Right lobe of liver (tissue), 6 donors: ENCODE measurements around the gene B4GALT5. TPM values are rescaled to one million over a fixed set of nuclear protein-coding genes. Genes with fewer than 3 reads are reported as not detected.
"Not testable (repeated sequence)": the region's sequence is repeated elsewhere in the genome, so short reads cannot be mapped to it uniquely, and the experiment has no call there.

Experiments
- ATAC-seq, 4 donors: fragments of 200-7000 bp; cut with Tn5 transposase; one replicate each; pipeline ENCODE4 v1.9.1; 2020; ENCODE audit warnings: mild to moderate bottlenecking in 4 of 4, moderate library complexity in 4 of 4
- DNase-seq, 3 donors: peaks; one replicate each; pipeline ENCODE4 v3.0.0-alpha.2; 2020
- H3K27ac ChIP-seq, 3 donors: fragments of 200-600 bp; one replicate each; pipeline ENCODE4 v1.8.0; 2022
- H3K27me3 ChIP-seq, 2 donors: fragments of 200-600 bp; one replicate each; pipeline ENCODE4 v1.8.0; 2022
- H3K36me3 ChIP-seq, 4 donors: fragments of 200-600 bp; sonication (generic) in 1 of 4; one replicate each; pipeline versions ENCODE4 v1.5.1 to v1.8.0; 2017 to 2022; ENCODE audit warnings: control low read depth in 1 of 4
- H3K4me1 ChIP-seq, 4 donors: fragments of 200-600 bp; sonication (generic) in 1 of 4; one replicate each; pipeline versions ENCODE4 v1.5.1 to v1.8.0; 2017 to 2022; ENCODE audit warnings: control low read depth in 1 of 4
- H3K4me3 ChIP-seq, 3 donors: fragments of 200-600 bp; one replicate each; pipeline ENCODE4 v1.8.0; 2022
- H3K9me3 ChIP-seq, 4 donors: fragments of 200-600 bp; sonication (generic) in 1 of 4; one replicate each; pipeline versions ENCODE4 v1.5.1 to v1.8.0; 2017 to 2022; ENCODE audit warnings: control low read depth in 1 of 4
- CTCF ChIP-seq, 4 donors: fragments of 200-600 bp in 3 of 4; fragments of 450-650 bp in 1 of 4; IDR thresholded peaks; one replicate each; pipeline versions ENCODE4 v1.5.1 to v1.8.0; 2016 to 2022; ENCODE audit warnings: antibody characterized with exemption in 4 of 4, mild to moderate bottlenecking in 2 of 4
- POLR2A ChIP-seq: fragments of 450-650 bp; IDR thresholded peaks from one replicate; pipeline ENCODE4 v1.6.1; 2017; ENCODE audit warnings: antibody characterized with exemption, mild to moderate bottlenecking
- whole genome bisulfite sequencing: methylation state at CpG from one replicate; pipeline ENCODE4 v1.1.6; 2018; ENCODE audit warnings: low coverage, low lambda C conversion rate; ENCODE audit not compliant: insufficient coverage; ENCODE audit errors: missing lambda C conversion rate; 5-methylcytosine and 5-hydroxymethylcytosine counted together
- intact Hi-C, 2 donors: fragments of 100-400 bp; cut with DNase I; formaldehyde crosslinking; loops; one replicate each; pipeline versions ENCODE4 v1.11.2 to v1.14.1; 2022
- total RNA-seq, 6 experiments: library from RNA; depleted of rRNA in 2 of 6; stranded (reverse); fragments of >200 nt in 2 of 6; fragmentation: NEBNext Ultra II Directional in 3 of 6; extraction: Animal tissue kit (Norgen Biotek cat#: 25700) in 3 of 6; gene quantifications; one replicate each; pipeline versions ENCODE4 v1.1.0 to v1.2.4, GENCODE V29; 2016 to 2023
- donor health status: DM: no; HTN: yes; CAD: no.
- donor health status: DM: no; HTN: no; CAD: no.
- donor health status: DM: no; HTN: no; CAD: no.
- donor health status: DM: no; HTN: yes; CAD: no.
- donor health status: DM: no; HTN: yes; CAD: no.

The B4GALT5 gene
- total RNA-seq, 6 experiments from 2014 or later: 9.5 to 32.6 (median 15.5) TPM

- peak overlapping the region in 2 of 3 donors; percentile 1 to 94 for H3K27ac ChIP-seq
- no peak for DNase-seq
- WGBS: 22% methylated on average over 3 of the region's 3 CpGs
- H3K36me3 ChIP-seq: no peaks in the 10 kb centered on the region
- peak overlapping the region; percentile 75 to 97 (median 92) for H3K4me3 ChIP-seq
- ATAC-seq: peak in 1 of 4 donors; percentile 7
- H3K27me3 ChIP-seq: no peaks in the 10 kb centered on the region
- no peaks in the 10 kb centered on the region for H3K9me3 ChIP-seq
- TF ChIP-seq POLR2A (no peak), CTCF (IDR thresholded peaks at IDR 0.05) (no peak)
- intact Hi-C loops: loop anchor here in 1 of 2 donors (10.0 kb wide), 1 partner anchor 53 kb away; no protein-coding TSS in a partner anchor
- H3K4me1 ChIP-seq: peaks cover 0 to 58% (median 15%) of the 10 kb centered on the region in 4 donors
These were observed 2.1 kb downstream of the B4GALT5 start for GRCh38 chr20:49711667-49711987.

- TF ChIP-seq POLR2A: no peak
- TF ChIP-seq CTCF (IDR thresholded peaks at IDR 0.05): no peak
- no peak for DNase-seq
- Histone ChIP-seq H3K36me3 (no peaks in the 10 kb centered on the region), H3K9me3 (no peaks in the 10 kb centered on the region), H3K4me3 (no peak overlapping the region), H3K4me1 (peaks cover 0 to 63% (median 16%) of the 10 kb centered on the region in 4 donors), H3K27ac (peak overlapping the region in 2 of 3 donors; percentile 1 to 94), H3K27me3 (no peaks in the 10 kb centered on the region)
- intact Hi-C loops: loop anchor here in 1 of 2 donors (10.0 kb wide), 1 partner anchor 54 kb away; no protein-coding TSS in a partner anchor
- ATAC-seq: no peak
- 33% methylated on average over 3 of the region's 3 CpGs for WGBS
These were observed 2.6 kb downstream of the B4GALT5 start for GRCh38 chr20:49710971-49711666.

GRCh38 chr20:49707118-49707517, 6.6 kb downstream of the B4GALT5 start:
- H3K27ac ChIP-seq: peak overlapping the region in 1 of 3 donors; percentile 14
- peaks cover 0 to 71% (median 23%) of the 10 kb centered on the region in 4 donors for H3K4me1 ChIP-seq
- DNase-seq (no peak), ATAC-seq (no peak)
- intact Hi-C loops: no loop called here
- no peaks in the 10 kb centered on the region for H3K27me3 ChIP-seq
- H3K9me3 ChIP-seq: no peaks in the 10 kb centered on the region
- no peak overlapping the region for H3K4me3 ChIP-seq
- TF ChIP-seq POLR2A (no peak), CTCF (IDR thresholded peaks at IDR 0.05) (no peak)
- no peaks in the 10 kb centered on the region for H3K36me3 ChIP-seq
- 18% methylated on average over 3 of the region's 3 CpGs for WGBS

- ATAC-seq (peak in 3 of 4 donors; percentile 11 to 45 (median 35)), DNase-seq (no peak)
- Histone ChIP-seq H3K4me3 (no peak overlapping the region), H3K9me3 (no peaks in the 10 kb centered on the region), H3K27me3 (no peaks in the 10 kb centered on the region), H3K4me1 (peaks cover 0 to 69% (median 25%) of the 10 kb centered on the region in 4 donors), H3K27ac (peak overlapping the region in 1 of 3 donors; percentile 14), H3K36me3 (no peaks in the 10 kb centered on the region)
- 34% methylated on average over 5 of the region's 5 CpGs for WGBS
- TF ChIP-seq CTCF (IDR thresholded peaks at IDR 0.05) (no peak), POLR2A (no peak)
- intact Hi-C loops: no loop called here
These were observed 7.0 kb downstream of the B4GALT5 start for GRCh38 chr20:49706630-49707091.

- ATAC-seq, intact Hi-C loops, H3K27me3 ChIP-seq, DNase-seq, H3K27ac ChIP-seq, H3K4me3 ChIP-seq, H3K36me3 ChIP-seq, H3K9me3 ChIP-seq: not testable (repeated sequence)
- 84% methylated on average over 4 of the region's 5 CpGs for WGBS
- H3K4me1 ChIP-seq: peaks cover 0 to 69% (median 29%) of the 10 kb centered on the region in 4 donors
These were observed 7.8 kb downstream of the B4GALT5 start for GRCh38 chr20:49705893-49706292.
